HepG2 (cell line): ENCODE data around the gene SLC39A2. TPM values are rescaled to one million over a fixed set of nuclear protein-coding genes. Genes with fewer than 3 reads are reported as not detected.
A peak's percentile ranks its signal among the peaks of the same experiment; 100 is the strongest.

Experiments used
- CEBPG ChIP-seq: IDR thresholded peaks from 2 replicates; pipeline ENCODE4 v1.6.1; 2016
- CENPX ChIP-seq: sonication (generic); formaldehyde crosslinking; IDR thresholded peaks from 2 replicates; pipeline ENCODE4 v1.9.0; 2021; ENCODE audit warnings: mild to moderate bottlenecking, missing genetic modification reagents, moderate library complexity
- EP300 ChIP-seq, 3 experiments: sonication (generic) in 1 of 3; formaldehyde crosslinking in 1 of 3; IDR thresholded peaks; 2 replicates each; pipeline versions ENCODE4 v1.5.1 to v1.6.1; 2011 to 2020; ENCODE audit warnings: low read depth in 2 of 3, low read length in 2 of 3, borderline replicate concordance in 1 of 3, improper control_type of control experiment in 1 of 3, mild to moderate bottlenecking in 1 of 3, missing genetic modification reagents in 1 of 3, moderate library complexity in 1 of 3
- FOXP4 ChIP-seq: sonication (generic); formaldehyde crosslinking; IDR thresholded peaks from 2 replicates; pipeline ENCODE4 v1.4.0; 2020; ENCODE audit warnings: missing genetic modification reagents
- HIC2 ChIP-seq: sonication (generic); formaldehyde crosslinking; IDR thresholded peaks from 2 replicates; pipeline ENCODE4 v1.9.0; 2022; ENCODE audit warnings: low read depth, missing genetic modification reagents
- HNRNPL ChIP-seq: fragments of 200-400 bp; formaldehyde crosslinking; IDR thresholded peaks from 2 replicates; pipeline ENCODE4 v1.6.1; 2017; ENCODE audit warnings: mild to moderate bottlenecking, low read depth, low read length
- IRF9 ChIP-seq: sonication (generic); formaldehyde crosslinking; IDR thresholded peaks from 2 replicates; pipeline ENCODE4 v1.8.0; 2022; ENCODE audit warnings: missing genetic modification reagents, mild to moderate bottlenecking, borderline replicate concordance
- JARID2 ChIP-seq: sonication (generic); formaldehyde crosslinking; IDR thresholded peaks from 2 replicates; pipeline ENCODE4 v1.8.1; 2023; ENCODE audit warnings: missing genetic modification reagents, inconsistent platforms; ENCODE audit not compliant: insufficient replicate concordance
- KAT2B ChIP-seq: fragments of 150-350 bp; IDR thresholded peaks from 2 replicates; pipeline ENCODE4 v1.6.1; 2014; ENCODE audit warnings: low read depth, low read length, borderline replicate concordance
- MED1 ChIP-seq: sonication (generic); formaldehyde crosslinking; IDR thresholded peaks from 2 replicates; pipeline ENCODE4 v1.4.0; 2020; ENCODE audit warnings: missing genetic modification reagents
- MEF2D ChIP-seq: sonication (generic); formaldehyde crosslinking; IDR thresholded peaks from 2 replicates; pipeline ENCODE4 v1.5.1; 2020; ENCODE audit warnings: mild to moderate bottlenecking, missing genetic modification reagents
- NONO ChIP-seq, 2 experiments: fragments of 450-650 bp in 1 of 2; sonication (generic) in 1 of 2; formaldehyde crosslinking in 1 of 2; IDR thresholded peaks in 1 of 2; conservative IDR thresholded peaks in 1 of 2; 2 replicates each; pipeline versions ENCODE4 v1.6.1 to v1.8.0; 2017 to 2022; ENCODE audit warnings: mild to moderate bottlenecking in 1 of 2, missing genetic modification reagents in 1 of 2, moderate library complexity in 1 of 2
- PHF5A ChIP-seq: IDR thresholded peaks from one replicate; pipeline ENCODE4 v1.6.1; 2018; ENCODE audit warnings: low read depth, missing genetic modification reagents; ENCODE audit not compliant: unreplicated experiment
- PITX1 ChIP-seq: sonication (generic); formaldehyde crosslinking; IDR thresholded peaks from 2 replicates; pipeline ENCODE4 v1.5.1; 2020; ENCODE audit warnings: mild to moderate bottlenecking, missing genetic modification reagents
- POGZ ChIP-seq: sonication (generic); formaldehyde crosslinking; IDR thresholded peaks from 2 replicates; pipeline ENCODE4 v1.4.0; 2020; ENCODE audit warnings: mild to moderate bottlenecking, missing genetic modification reagents
- TARDBP ChIP-seq: sonication (generic); formaldehyde crosslinking; IDR thresholded peaks from 2 replicates; pipeline ENCODE4 v1.8.0; 2022; ENCODE audit warnings: mild to moderate bottlenecking, missing genetic modification reagents
- ZFP1 ChIP-seq: IDR thresholded peaks from 2 replicates; pipeline ENCODE4 v1.6.1; 2016
- ZKSCAN5 ChIP-seq: sonication (generic); formaldehyde crosslinking; IDR thresholded peaks from 2 replicates; pipeline ENCODE4 v1.5.1; 2020; ENCODE audit warnings: mild to moderate bottlenecking, missing genetic modification reagents
- ZNF441 ChIP-seq: sonication (generic); formaldehyde crosslinking; IDR thresholded peaks from 2 replicates; pipeline ENCODE4 v1.7.0; 2021; ENCODE audit warnings: missing genetic modification reagents, borderline replicate concordance
- ZNF496 ChIP-seq: sonication (generic); formaldehyde crosslinking; IDR thresholded peaks from 2 replicates; pipeline ENCODE4 v1.8.1; 2023; ENCODE audit warnings: mild to moderate bottlenecking, moderate library complexity, missing genetic modification reagents; ENCODE audit not compliant: insufficient replicate concordance
- ZSCAN9 ChIP-seq: IDR thresholded peaks from 2 replicates; pipeline ENCODE4 v1.6.1; 2016; ENCODE audit warnings: borderline replicate concordance
- polyA plus RNA-seq, 8 experiments: library from polyadenylated mRNA; depleted of rRNA in 3 of 8; stranded (reverse) in 7 of 8; unstranded in 1 of 8; fragments of >200 nt; fragmentation: Illumina TruSeq in 4 of 8; extraction: Trizol in 4 of 8; gene quantifications; 2 replicates each; pipeline versions ENCODE4 v1.2.1 to v1.2.3, GENCODE V29; 2011 to 2016; ENCODE audit warnings: low read depth in 4 of 8, missing spikeins in 1 of 8, mixed read lengths in 1 of 8; ENCODE audit not compliant: insufficient read depth in 1 of 8
- total RNA-seq, 5 experiments: library from RNA; depleted of rRNA; stranded (reverse); fragments of >200 nt; fragmentation: Illumina TruSeq; extraction: Trizol; gene quantifications; 2 replicates each; pipeline ENCODE4 v1.2.3, GENCODE V29; 2016; ENCODE audit warnings: low read depth in 1 of 5
- TF ChIP-seq, protein P1 (sequence below): sonication (generic); formaldehyde crosslinking; IDR thresholded peaks from 2 replicates; pipeline ENCODE4 v1.4.0; 2020; ENCODE audit warnings: missing genetic modification reagents

The SLC39A2 gene
- total and polyA plus RNA-seq, 2 of the 13 experiments (the other 11 are each of a cell fraction or from before 2014, with no cell fraction given) = 0.08 to 0.11 TPM

DNA sequence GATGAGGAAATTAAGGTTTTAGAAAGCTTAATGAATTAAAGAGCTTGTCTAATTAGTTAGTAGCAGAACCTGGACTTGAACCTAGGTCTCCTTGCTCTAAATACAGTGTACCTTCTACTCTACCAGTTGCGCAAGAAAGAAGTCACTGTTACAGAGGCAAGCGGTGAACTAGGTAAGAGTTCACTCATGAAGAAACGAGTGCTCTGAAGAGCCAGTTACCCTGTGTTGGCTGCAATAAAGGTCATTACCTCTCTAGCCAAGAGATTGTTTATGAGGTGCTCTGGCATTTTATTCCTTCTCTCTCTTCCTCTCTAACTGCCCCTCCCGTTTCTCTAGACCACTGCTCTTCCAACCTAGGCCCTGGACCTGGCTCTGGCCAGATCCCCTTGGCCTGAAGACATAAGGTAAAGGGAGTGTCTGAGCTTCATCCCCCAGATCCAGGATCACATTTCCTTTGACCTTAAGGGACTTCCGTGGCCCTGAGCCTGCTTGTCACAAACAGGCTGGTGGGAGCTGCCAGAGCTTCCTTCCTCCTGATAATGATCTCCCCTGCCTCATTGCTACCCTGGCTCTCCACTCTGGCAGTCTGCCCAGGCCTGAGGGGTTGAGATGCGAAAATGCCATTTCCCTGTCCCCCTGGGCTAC lies 45.0 kb downstream of the SLC39A2 start (continued):
- TF ChIP-seq CENPX (no peak), MEF2D (0 out of 2 replicates have a peak, but pooled peaks have one; percentile 14), PITX1 (0 out of 2 replicates have a peak, but pooled peaks have one; percentile 11), POGZ (peak; percentile 59; the same call in 1 of the 2 replicates), FOXP4 (CRISPR knock-in tag) (peak; percentile 40; the same call in 1 of the 2 replicates), HNRNPL (no peak), PHF5A (CRISPR knock-in tag) (peak; percentile 56), EP300 (IDR thresholded peaks at IDR 0.05; ENCODE audit: low read depth in 2 of 2, low read length in 2 of 2) (peak in 1 of 2 experiments; percentile 65; a peak in 2 of 4 replicates), EP300 (CRISPR knock-in tag; IDR thresholded peaks at IDR 0.05; ENCODE audit: borderline replicate concordance) (no peak), CEBPG (CRISPR knock-in tag) (peak; percentile 99), KAT2B (no peak), ZSCAN9 (CRISPR knock-in tag) (peak; percentile 27), MED1 (CRISPR knock-in tag) (peak; percentile 84), JARID2 (CRISPR knock-in tag) (no peak), ZNF441 (no peak), ZFP1 (CRISPR knock-in tag) (peak; percentile 53; the same call in 1 of the 2 replicates), IRF9 (CRISPR knock-in tag) (peak; percentile 67), HIC2 (CRISPR knock-in tag) (0 out of 2 replicates have a peak, but pooled peaks have one; percentile 36), ZKSCAN5 (CRISPR knock-in tag) (no peak), NONO (IDR thresholded peaks at IDR 0.05) (no peak), NONO (CRISPR knock-in tag; conservative IDR thresholded peaks at IDR 0.05) (0 out of 2 replicates have a peak, but pooled peaks have one; percentile 21), TARDBP (peak; percentile 68; the same call in 1 of the 2 replicates), ZNF496 (CRISPR knock-in tag) (no peak)
- TF ChIP-seq, protein P1, sequence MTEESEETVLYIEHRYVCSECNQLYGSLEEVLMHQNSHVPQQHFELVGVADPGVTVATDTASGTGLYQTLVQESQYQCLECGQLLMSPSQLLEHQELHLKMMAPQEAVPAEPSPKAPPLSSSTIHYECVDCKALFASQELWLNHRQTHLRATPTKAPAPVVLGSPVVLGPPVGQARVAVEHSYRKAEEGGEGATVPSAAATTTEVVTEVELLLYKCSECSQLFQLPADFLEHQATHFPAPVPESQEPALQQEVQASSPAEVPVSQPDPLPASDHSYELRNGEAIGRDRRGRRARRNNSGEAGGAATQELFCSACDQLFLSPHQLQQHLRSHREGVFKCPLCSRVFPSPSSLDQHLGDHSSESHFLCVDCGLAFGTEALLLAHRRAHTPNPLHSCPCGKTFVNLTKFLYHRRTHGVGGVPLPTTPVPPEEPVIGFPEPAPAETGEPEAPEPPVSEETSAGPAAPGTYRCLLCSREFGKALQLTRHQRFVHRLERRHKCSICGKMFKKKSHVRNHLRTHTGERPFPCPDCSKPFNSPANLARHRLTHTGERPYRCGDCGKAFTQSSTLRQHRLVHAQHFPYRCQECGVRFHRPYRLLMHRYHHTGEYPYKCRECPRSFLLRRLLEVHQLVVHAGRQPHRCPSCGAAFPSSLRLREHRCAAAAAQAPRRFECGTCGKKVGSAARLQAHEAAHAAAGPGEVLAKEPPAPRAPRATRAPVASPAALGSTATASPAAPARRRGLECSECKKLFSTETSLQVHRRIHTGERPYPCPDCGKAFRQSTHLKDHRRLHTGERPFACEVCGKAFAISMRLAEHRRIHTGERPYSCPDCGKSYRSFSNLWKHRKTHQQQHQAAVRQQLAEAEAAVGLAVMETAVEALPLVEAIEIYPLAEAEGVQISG (CRISPR knock-in tag) = peak; percentile 41
